ENCODE data around the gene CASP4. TPM values are rescaled to one million over a fixed set of nuclear protein-coding genes. Genes with fewer than 3 reads are reported as not detected.

The CASP4 gene
- total RNA-seq, 2 experiments from 2014 or later, result 39.6 to 42.9 TPM

Other genes starting within 250 kb of the CASP4 start
- not detected for gene CASP12, start 70.1 kb downstream of the CASP4 start, total RNA-seq
- not detected for gene CASP5, start 54.6 kb upstream of the CASP4 start, total RNA-seq
- 10 to 100 TPM; 31.9 to 32.4 TPM for gene CASP1, start 66.6 kb upstream of the CASP4 start, total RNA-seq
- 10 to 100 TPM; 13.1 to 15.2 TPM for gene CARD16, start 76.8 kb upstream of the CASP4 start, total RNA-seq
- gene CARD18, start 171.2 kb upstream of the CASP4 start, total RNA-seq, result not detected